ENCODE measurements around the gene SINHCAF.
"Not testable (repeated sequence)": the region's sequence is repeated elsewhere in the genome, so short reads cannot be mapped to it uniquely, and the experiment has no call there.

Gene SINHCAF

GRCh38 chr12:31325877-31326631, at the start of gene SINHCAF:
Gene SINHCAF (minus strand): TSS chr12:31326150. CDS start chr12:31298204, 27,946 bp downstream.
- peak; percentile 99 for DNase-seq (ENCODE audit: low read depth)

- not testable (repeated sequence) for DNase-seq (ENCODE audit: low read depth)
Observed at GRCh38 chr12:31375422-31375821, 49.5 kb upstream of the SINHCAF start.

- DNase-seq (ENCODE audit: low read depth): no peak
Observed at GRCh38 chr12:31371256-31371620, 45.3 kb upstream of the SINHCAF start.

GRCh38 chr12:31370531-31371255, 44.7 kb upstream of the SINHCAF start:
- peak; percentile 16 for DNase-seq (ENCODE audit: low read depth)

GRCh38 chr12:31369712-31370521, 44.0 kb upstream of the SINHCAF start:
- peak; percentile 87 for DNase-seq (ENCODE audit: low read depth)

GRCh38 chr12:31368666-31369361, 42.9 kb upstream of the SINHCAF start:
- DNase-seq (ENCODE audit: low read depth): peak; percentile 27

GRCh38 chr12:31366104-31366621, 40.2 kb upstream of the SINHCAF start:
- no peak for DNase-seq (ENCODE audit: low read depth)

GRCh38 chr12:31363831-31364230, 37.9 kb upstream of the SINHCAF start:
- no peak for DNase-seq (ENCODE audit: low read depth)

GRCh38 chr12:31363416-31363809, 37.5 kb upstream of the SINHCAF start:
- DNase-seq (ENCODE audit: low read depth): no peak

- no peak for DNase-seq (ENCODE audit: low read depth)
Observed at GRCh38 chr12:31362759-31363415, 36.9 kb upstream of the SINHCAF start.

GRCh38 chr12:31362115-31362758, 36.3 kb upstream of the SINHCAF start:
- DNase-seq (ENCODE audit: low read depth): peak; percentile 2

GRCh38 chr12:31361730-31362114, 35.8 kb upstream of the SINHCAF start:
- DNase-seq (ENCODE audit: low read depth): no peak

GRCh38 chr12:31355747-31356107, 29.8 kb upstream of the SINHCAF start:
- DNase-seq (ENCODE audit: low read depth): no peak

- DNase-seq (ENCODE audit: low read depth): peak; percentile 4
Observed at GRCh38 chr12:31353750-31354708, 28.1 kb upstream of the SINHCAF start.

GRCh38 chr12:31346267-31346666, 20.3 kb upstream of the SINHCAF start:
- no peak for DNase-seq (ENCODE audit: low read depth)

- no peak for DNase-seq (ENCODE audit: low read depth)
Observed at GRCh38 chr12:31343139-31343538, 17.2 kb upstream of the SINHCAF start.

- no peak for DNase-seq (ENCODE audit: low read depth)
Observed at GRCh38 chr12:31342286-31342685, 16.3 kb upstream of the SINHCAF start.

- no peak for DNase-seq (ENCODE audit: low read depth)
Observed at GRCh38 chr12:31339831-31340622, 14.1 kb upstream of the SINHCAF start.

GRCh38 chr12:31337952-31338351, 12.0 kb upstream of the SINHCAF start:
- no peak for DNase-seq (ENCODE audit: low read depth)
